GM23338 (cell line): ENCODE results near the gene OLFML1. TPM values are rescaled to one million over a fixed set of nuclear protein-coding genes. Genes with fewer than 3 reads are reported as not detected.

Source experiments
- ATAC-seq: fragments of 200-7000 bp; cut with Tn5 transposase; 3 replicates; pipeline ENCODE4 v1.9.1; 2020
- DNase-seq: peaks from one replicate; pipeline ENCODE4 v3.0.0-alpha.2; 2015; ENCODE audit warnings: low spot score
- H2AFZ ChIP-seq: fragments of 200-600 bp; sonication (generic); 2 replicates; pipeline ENCODE4 v1.8.0; 2016; ENCODE audit warnings: antibody characterized with exemption, mild to moderate bottlenecking, moderate library complexity
- H3F3A ChIP-seq: fragments of 200-600 bp; sonication (generic); replicated peaks from 2 replicates; pipeline ENCODE4 v1.8.0; 2017; ENCODE audit warnings: antibody characterized with exemption, mixed run types, low read depth
- H3K27ac ChIP-seq: fragments of 200-600 bp; sonication (generic); 2 replicates; pipeline ENCODE4 v1.6.1; 2016; ENCODE audit warnings: low read depth
- H3K27me3 ChIP-seq: fragments of 200-600 bp; sonication (generic); 2 replicates; pipeline ENCODE4 v1.8.0; 2016; ENCODE audit warnings: mild to moderate bottlenecking, mixed run types, moderate library complexity; ENCODE audit not compliant: insufficient read depth
- H3K36me3 ChIP-seq: fragments of 200-600 bp; sonication (generic); 2 replicates; pipeline ENCODE4 v1.8.0; 2016; ENCODE audit warnings: mild to moderate bottlenecking; ENCODE audit not compliant: insufficient read depth
- H3K4me1 ChIP-seq: fragments of 200-600 bp; sonication (generic); 2 replicates; pipeline ENCODE4 v1.8.0; 2016; ENCODE audit warnings: mild to moderate bottlenecking, moderate library complexity; ENCODE audit not compliant: insufficient read depth
- H3K4me2 ChIP-seq: fragments of 200-600 bp; sonication (generic); 2 replicates; pipeline ENCODE4 v1.7.1; 2017; ENCODE audit warnings: mixed run types
- H3K4me3 ChIP-seq: fragments of 200-600 bp; sonication (generic); 2 replicates; pipeline ENCODE4 v1.6.1; 2016; ENCODE audit warnings: mixed run types
- H3K79me2 ChIP-seq: fragments of 200-600 bp; sonication (generic); replicated peaks from 2 replicates; pipeline ENCODE4 v1.8.0; 2017; ENCODE audit warnings: mild to moderate bottlenecking; ENCODE audit not compliant: insufficient read depth
- H3K9me2 ChIP-seq: fragments of 200-600 bp; sonication (generic); 2 replicates; pipeline ENCODE4 v1.8.0; 2017; ENCODE audit not compliant: insufficient read depth
- H4K20me1 ChIP-seq: fragments of 200-600 bp; sonication (generic); replicated peaks from 2 replicates; pipeline ENCODE4 v1.8.0; 2017; ENCODE audit warnings: mild to moderate bottlenecking; ENCODE audit not compliant: insufficient read depth
- H3K27ac Mint-ChIP-seq: 2 replicates; pipeline ENCODE4 v1.8.0; 2020; ENCODE audit warnings: inconsistent platforms, mild to moderate bottlenecking, moderate library complexity, mixed read lengths
- H3K27me3 Mint-ChIP-seq: 3 replicates; pipeline ENCODE4 v1.8.0; 2022; ENCODE audit warnings: low read depth, mild to moderate bottlenecking, moderate library complexity, mixed read lengths, inconsistent platforms; ENCODE audit not compliant: insufficient read depth, poor library complexity
- H3K36me3 Mint-ChIP-seq: 3 replicates; pipeline ENCODE4 v1.8.0; 2021; ENCODE audit warnings: low read depth, mild to moderate bottlenecking, inconsistent platforms, moderate library complexity, mixed read lengths
- H3K4me1 Mint-ChIP-seq: 3 replicates; pipeline ENCODE4 v1.8.0; 2020; ENCODE audit warnings: mild to moderate bottlenecking, inconsistent platforms, mixed read lengths
- H3K4me3 Mint-ChIP-seq: 3 replicates; pipeline ENCODE4 v1.8.0; 2021; ENCODE audit warnings: moderate library complexity, mild to moderate bottlenecking, inconsistent platforms, mixed read lengths
- H3K9me3 Mint-ChIP-seq: 3 replicates; pipeline ENCODE4 v1.8.0; 2020; ENCODE audit warnings: moderate library complexity, mild to moderate bottlenecking, inconsistent platforms, mixed read lengths
- CREB1 ChIP-seq: fragments of 250-450 bp; sonication (Bioruptor Pico); IDR thresholded peaks from 2 replicates; pipeline ENCODE4 v1.5.0; 2020; ENCODE audit warnings: low read depth, mild to moderate bottlenecking, moderate library complexity
- CTCF ChIP-seq, 2 experiments: fragments of 200-600 bp in 1 of 2; sonication (generic) in 1 of 2; conservative IDR thresholded peaks; 2 replicates each; pipeline versions ENCODE4 v1.5.1 to v1.6.1; 2016 to 2017; ENCODE audit warnings: antibody characterized with exemption in 2 of 2, low read depth in 2 of 2, mild to moderate bottlenecking in 2 of 2, moderate library complexity in 1 of 2
- EZH2 ChIP-seq: fragments of 200-600 bp; sonication (generic); IDR thresholded peaks from one replicate; pipeline ENCODE4 v1.8.0; 2017; ENCODE audit warnings: antibody characterized with exemption, mild to moderate bottlenecking, low read depth; ENCODE audit not compliant: unreplicated experiment
- EZH2phosphoT487 ChIP-seq: fragments of 200-600 bp; sonication (generic); IDR thresholded peaks from one replicate; pipeline ENCODE4 v1.8.1; 2018; ENCODE audit warnings: antibody characterized with exemption; ENCODE audit not compliant: unreplicated experiment
- JUNB ChIP-seq: IDR thresholded peaks from one replicate; pipeline ENCODE4 v1.6.1; 2016; ENCODE audit warnings: antibody characterized with exemption; ENCODE audit not compliant: unreplicated experiment
- NANOG ChIP-seq: IDR thresholded peaks from 2 replicates; pipeline ENCODE4 v1.6.1; 2016; ENCODE audit warnings: antibody characterized with exemption, borderline replicate concordance
- POLR2AphosphoS5 ChIP-seq: IDR thresholded peaks from 2 replicates; pipeline ENCODE4 v1.6.1; 2016; ENCODE audit warnings: antibody characterized with exemption, low read depth
- REST ChIP-seq: IDR thresholded peaks from one replicate; pipeline ENCODE4 v1.6.1; 2018; ENCODE audit warnings: antibody characterized with exemption; ENCODE audit not compliant: unreplicated experiment
- STAT1 ChIP-seq: IDR thresholded peaks from one replicate; pipeline ENCODE4 v1.6.1; 2016; ENCODE audit warnings: antibody characterized with exemption; ENCODE audit not compliant: unreplicated experiment
- ZNF114 ChIP-seq: fragments of 250-450 bp; sonication (Bioruptor Pico); IDR thresholded peaks from 2 replicates; pipeline ENCODE4 v1.5.0; 2020; ENCODE audit warnings: mild to moderate bottlenecking, moderate library complexity
- ZNF331 ChIP-seq: fragments of 250-450 bp; sonication (Bioruptor Pico); IDR thresholded peaks from 2 replicates; pipeline ENCODE4 v1.5.0; 2020; ENCODE audit warnings: low read depth, mild to moderate bottlenecking, moderate library complexity
- ZNF462 ChIP-seq: fragments of 250-450 bp; sonication (Bioruptor Pico); IDR thresholded peaks from 2 replicates; pipeline ENCODE4 v1.5.0; 2020; ENCODE audit warnings: mild to moderate bottlenecking, moderate library complexity
- polyA plus RNA-seq: library from polyadenylated mRNA; unstranded; fragments of >200 nt; fragmentation: Nextera tagmentation; extraction: Ambion mirVana; gene quantifications from 2 replicates; pipeline ENCODE4 v1.2.1, GENCODE V29; 2016
- total RNA-seq: library from RNA; depleted of rRNA; stranded (reverse); fragments of >200 nt; shearing (Covaris generic); gene quantifications from 2 replicates; pipeline ENCODE4 v1.2.3, GENCODE V29; 2014
- TF ChIP-seq, protein P1 (sequence below): IDR thresholded peaks from 2 replicates; pipeline ENCODE4 v1.6.1; 2016; ENCODE audit warnings: antibody characterized with exemption

OLFML1 gene
- total and polyA plus RNA-seq, 2 experiments from 2014 or later: 0.21 TPM; not detected in 1

DNA sequence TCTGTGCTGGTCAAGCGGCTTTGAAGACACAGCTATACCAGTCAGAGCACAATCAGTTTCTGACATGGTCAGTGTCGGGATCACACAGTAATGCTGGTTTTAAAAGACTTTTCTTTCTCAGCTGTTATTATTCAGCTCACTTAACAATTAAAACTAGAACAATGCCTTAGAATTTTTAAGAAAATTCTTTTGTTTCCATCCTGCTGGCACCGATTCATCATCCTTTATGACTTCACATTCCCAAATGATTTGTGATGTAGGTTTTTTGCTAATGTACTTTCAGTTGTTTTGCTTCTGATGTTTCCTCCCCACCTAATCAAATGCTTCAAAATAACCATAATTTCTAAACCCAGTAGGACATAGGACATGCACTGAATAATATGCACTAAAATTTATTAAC is 34.5 kb upstream of the OLFML1 start:
- Histone ChIP-seq H3F3A (no peaks in the 10 kb centered on the region), H3K27me3 (no peaks in the 10 kb centered on the region), H4K20me1 (no peaks in the 10 kb centered on the region), H3K27ac (no peak overlapping the region), H3K9me2 (no peaks in the 10 kb centered on the region), H3K79me2 (no peaks in the 10 kb centered on the region), H3K36me3 (no peaks in the 10 kb centered on the region), H3K4me1 (peaks cover 8% of the 10 kb centered on the region), H3K4me2 (0 out of 2 replicates have a peak overlapping the region, but pooled peaks have one; percentile 19), H2AFZ (no peak overlapping the region), H3K4me3 (no peak overlapping the region)
- no peaks in the 10 kb centered on the region for H3K36me3 Mint-ChIP-seq
- TF ChIP-seq JUNB: no peak
- TF ChIP-seq, protein P1, sequence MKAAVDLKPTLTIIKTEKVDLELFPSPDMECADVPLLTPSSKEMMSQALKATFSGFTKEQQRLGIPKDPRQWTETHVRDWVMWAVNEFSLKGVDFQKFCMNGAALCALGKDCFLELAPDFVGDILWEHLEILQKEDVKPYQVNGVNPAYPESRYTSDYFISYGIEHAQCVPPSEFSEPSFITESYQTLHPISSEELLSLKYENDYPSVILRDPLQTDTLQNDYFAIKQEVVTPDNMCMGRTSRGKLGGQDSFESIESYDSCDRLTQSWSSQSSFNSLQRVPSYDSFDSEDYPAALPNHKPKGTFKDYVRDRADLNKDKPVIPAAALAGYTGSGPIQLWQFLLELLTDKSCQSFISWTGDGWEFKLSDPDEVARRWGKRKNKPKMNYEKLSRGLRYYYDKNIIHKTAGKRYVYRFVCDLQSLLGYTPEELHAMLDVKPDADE: no peak
- TF ChIP-seq EZH2phosphoT487: no peak
- TF ChIP-seq STAT1: no peak
- no peak for TF ChIP-seq ZNF331 (CRISPR knock-in tag)
- TF ChIP-seq NANOG: no peak
- TF ChIP-seq POLR2AphosphoS5: no peak
- no peak for TF ChIP-seq CREB1 (CRISPR knock-in tag)
- TF ChIP-seq ZNF114 (CRISPR knock-in tag): no peak
- TF ChIP-seq ZNF462 (CRISPR knock-in tag): no peak
- no peak for TF ChIP-seq REST
- TF ChIP-seq EZH2: no peak
- no peak for TF ChIP-seq CTCF (conservative IDR thresholded peaks at IDR 0.05; ENCODE audit: low read depth in 2 of 2)
- DNase-seq (no peak), ATAC-seq (no peak)
- peaks cover 8% of the 10 kb centered on the region for H3K27me3 Mint-ChIP-seq
- no peak overlapping the region for H3K27ac Mint-ChIP-seq
- H3K9me3 Mint-ChIP-seq: peaks cover 3% of the 10 kb centered on the region; the same call in 1 of the 3 replicates
- peaks cover 15% of the 10 kb centered on the region for H3K4me1 Mint-ChIP-seq
- H3K4me3 Mint-ChIP-seq: no peak overlapping the region
